Activated naive CD4-positive, alpha-beta T cell treated with anti-CD3 and anti-CD28 coated beads, Interleukin-2, amount 10 ng/mL, durations not matched to agents 7 days and 5 days (primary cell): Measurements from ENCODE around the gene MYO10.

ENCODE experiments used
- CTCF ChIA-PET: fragments of 350-600 bp; sonication (Branson Sonifier 250); formaldehyde crosslinking; loops from one replicate; lab custom pipeline; 2021; ENCODE audit warnings: antibody characterized with exemption; lab: Charles Lee
- DNase-seq: peaks from one replicate; pipeline ENCODE4 v3.0.0-alpha.2; 2020
- H3K27ac Mint-ChIP-seq: one replicate; pipeline ENCODE4 v1.8.0; 2021; ENCODE audit warnings: mild to moderate bottlenecking, moderate library complexity, mixed read lengths
- H3K27me3 Mint-ChIP-seq: one replicate; pipeline ENCODE4 v1.8.0; 2021; ENCODE audit warnings: mild to moderate bottlenecking, mixed read lengths
- H3K36me3 Mint-ChIP-seq: one replicate; pipeline ENCODE4 v1.8.0; 2021; ENCODE audit warnings: mixed read lengths
- H3K4me1 Mint-ChIP-seq: one replicate; pipeline ENCODE4 v1.8.0; 2021; ENCODE audit warnings: mixed read lengths
- H3K4me3 Mint-ChIP-seq: one replicate; pipeline ENCODE4 v1.8.0; 2021; ENCODE audit warnings: mild to moderate bottlenecking, moderate library complexity, mixed read lengths
- H3K9me3 Mint-ChIP-seq: one replicate; pipeline ENCODE4 v1.8.0; 2021; ENCODE audit warnings: mixed read lengths

MYO10 gene

DNA sequence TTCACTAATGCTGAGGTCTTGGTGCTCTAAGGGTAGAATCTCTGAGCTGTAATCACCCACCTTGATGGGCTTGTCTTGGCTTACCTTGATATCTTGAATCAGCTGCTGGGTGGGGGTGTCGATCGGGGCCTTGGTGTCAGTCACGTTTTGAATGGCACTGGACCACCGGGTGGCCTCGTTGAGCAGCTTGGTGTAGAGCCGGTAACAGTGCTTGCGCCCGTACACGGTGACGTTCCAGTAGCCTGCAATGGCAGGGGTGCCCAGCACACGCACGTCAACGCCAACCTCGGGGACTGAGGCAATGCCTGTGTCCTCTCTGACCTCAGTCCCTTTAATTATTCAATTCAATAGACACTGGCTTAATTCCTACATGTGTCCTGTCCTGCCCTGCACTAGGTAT is 256.2 kb downstream of the MYO10 start:
- Mint-ChIP-seq H3K4me3 (no peak overlapping the region), H3K4me1 (no peaks in the 10 kb centered on the region), H3K27ac (no peak overlapping the region), H3K27me3 (peaks cover 27% of the 10 kb centered on the region), H3K9me3 (no peaks in the 10 kb centered on the region), H3K36me3 (no peaks in the 10 kb centered on the region)
- CTCF ChIA-PET: interaction anchor here (0.7 kb wide), 1 partner anchor 23 kb away, joined by 3 read pairs; no protein-coding TSS in a partner anchor
- DNase-seq: no peak

DNA sequence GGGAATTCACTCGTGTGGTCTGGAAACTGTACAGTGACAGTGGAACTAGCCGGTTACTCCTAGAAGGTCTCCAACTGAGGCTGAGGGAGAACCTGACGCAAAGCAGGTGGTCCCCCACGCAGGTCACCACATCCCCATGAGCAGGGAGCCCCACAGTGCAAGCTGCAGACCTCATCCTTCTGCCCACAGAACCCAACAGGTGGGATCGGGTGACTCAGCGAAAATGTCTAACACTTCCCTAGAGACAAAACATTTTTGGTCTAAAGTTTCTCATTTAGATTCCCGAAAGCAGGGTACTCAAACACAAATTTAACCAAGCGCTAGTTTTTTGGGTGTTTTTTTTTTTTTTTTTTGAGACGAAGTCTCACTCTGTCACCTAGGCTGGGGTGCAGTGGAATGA is 256.9 kb downstream of the MYO10 start:
- CTCF ChIA-PET: interaction anchor here (0.5 kb wide), 1 partner anchor 288 kb away, joined by 3 read pairs; no protein-coding TSS in a partner anchor

DNA sequence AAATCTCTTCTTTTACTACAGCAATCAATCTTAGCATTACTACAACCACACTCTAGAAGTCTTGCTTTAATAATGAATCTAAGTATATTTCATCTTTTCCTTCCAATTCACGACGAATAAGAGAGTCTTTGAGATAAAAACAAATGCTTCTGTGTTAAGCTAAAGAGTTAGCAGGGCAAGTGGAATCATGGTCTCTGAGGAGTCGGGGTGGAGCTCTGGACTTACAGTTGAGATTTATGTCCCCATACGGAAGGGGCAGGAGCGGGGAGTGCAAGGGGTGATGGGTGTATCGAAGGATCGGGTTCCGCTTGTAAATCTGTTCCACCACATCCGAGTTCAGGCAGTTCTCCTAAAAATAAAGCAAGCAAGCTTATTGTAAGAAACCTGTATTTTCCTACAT is 260.3 kb downstream of the MYO10 start:
- peaks cover 12% of the 10 kb centered on the region for H3K4me1 Mint-ChIP-seq
- peaks cover 22% of the 10 kb centered on the region for H3K27me3 Mint-ChIP-seq
- no peak for DNase-seq
- no peak overlapping the region for H3K27ac Mint-ChIP-seq
- no peak overlapping the region for H3K4me3 Mint-ChIP-seq
- H3K36me3 Mint-ChIP-seq: no peaks in the 10 kb centered on the region
- no peaks in the 10 kb centered on the region for H3K9me3 Mint-ChIP-seq
- CTCF ChIA-PET: interaction anchor here (0.5 to 1.6 kb wide), 4 partner anchors 9 to 465 kb away, joined by 3 to 7 read pairs (median 4); no protein-coding TSS in a partner anchor

More for the DNA sequence above, 256.9 kb downstream of the MYO10 start:
- Mint-ChIP-seq H3K4me3 (no peak overlapping the region), H3K36me3 (no peaks in the 10 kb centered on the region), H3K27me3 (peaks cover 24% of the 10 kb centered on the region), H3K4me1 (no peaks in the 10 kb centered on the region), H3K27ac (no peak overlapping the region), H3K9me3 (no peaks in the 10 kb centered on the region)
- DNase-seq: no peak

DNA sequence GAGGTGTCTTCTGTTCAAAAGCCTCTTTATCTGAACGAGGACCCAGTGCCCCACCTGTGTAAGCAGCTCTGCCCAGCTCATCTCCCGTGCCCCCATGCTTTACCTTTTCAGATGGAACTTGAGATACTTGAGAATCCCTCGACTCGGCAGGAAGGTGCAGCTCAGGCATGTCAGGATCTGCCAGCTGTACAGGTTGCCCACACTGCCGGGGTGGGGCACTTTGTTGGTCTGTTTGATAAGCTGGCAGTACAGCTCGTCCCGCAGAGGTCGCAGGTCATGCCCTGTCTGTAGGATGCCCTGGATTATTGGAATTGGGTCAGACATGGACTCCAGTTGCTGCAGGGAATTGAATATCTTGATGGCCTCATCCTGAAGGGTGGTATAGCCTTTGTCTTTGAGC is 261.3 kb downstream of the MYO10 start:
- Mint-ChIP-seq H3K4me3 (no peak overlapping the region), H3K27me3 (peaks cover 24% of the 10 kb centered on the region), H3K36me3 (no peaks in the 10 kb centered on the region), H3K9me3 (no peaks in the 10 kb centered on the region), H3K4me1 (peaks cover 12% of the 10 kb centered on the region), H3K27ac (no peak overlapping the region)
- no peak for DNase-seq
- CTCF ChIA-PET: interaction anchor here (1.5 kb wide), 1 partner anchor 8 kb away, joined by 4 read pairs; no protein-coding TSS in a partner anchor

DNA sequence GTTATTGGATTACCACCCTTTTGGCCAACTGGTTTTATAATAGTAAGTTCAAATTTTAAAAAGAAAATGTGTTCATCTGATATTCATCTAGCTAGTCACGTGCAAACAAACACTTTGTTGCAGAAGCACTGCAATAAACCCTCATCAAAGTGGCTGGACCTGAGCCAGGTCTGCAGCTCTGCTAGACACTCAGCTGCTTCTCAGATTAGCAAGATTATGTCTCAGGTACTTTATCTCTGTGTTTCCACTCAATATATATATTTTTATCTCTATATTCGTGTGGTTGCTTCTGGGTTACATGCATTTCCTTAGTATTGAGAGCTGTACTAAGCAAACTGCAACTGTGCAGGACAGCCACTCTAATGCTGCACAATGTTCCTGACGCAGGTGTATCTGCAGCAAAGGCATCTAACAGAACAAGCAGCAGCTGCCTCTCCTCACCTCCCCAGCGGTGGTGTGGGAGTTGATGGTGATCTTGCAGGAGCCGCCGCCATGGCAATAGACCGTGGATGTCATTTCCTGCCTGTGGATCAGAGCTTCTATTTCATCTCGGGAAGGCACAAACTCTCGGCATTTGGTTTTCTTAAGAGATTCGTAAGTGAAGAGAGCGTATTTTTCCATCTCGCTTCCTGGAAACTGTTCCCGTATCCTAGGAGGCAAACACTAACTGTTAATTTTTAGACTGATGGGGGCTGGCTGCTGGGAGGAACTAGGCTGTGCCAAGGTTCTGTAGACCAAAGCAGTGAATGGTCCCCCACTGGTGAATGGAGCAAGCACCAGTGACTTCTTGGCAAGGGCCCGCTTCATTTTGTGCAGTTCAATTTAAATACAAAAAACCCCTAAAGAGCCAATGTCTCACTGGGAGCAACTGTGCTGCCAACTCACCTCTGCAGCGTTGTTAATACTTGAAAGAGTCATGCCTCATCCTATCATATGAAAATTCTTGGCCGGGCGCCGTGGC is 262.6 kb downstream of the MYO10 start:
- Mint-ChIP-seq H3K27me3 (peaks cover 13% of the 10 kb centered on the region), H3K9me3 (no peaks in the 10 kb centered on the region), H3K4me1 (peaks cover 12% of the 10 kb centered on the region), H3K4me3 (no peak overlapping the region), H3K27ac (no peak overlapping the region), H3K36me3 (no peaks in the 10 kb centered on the region)
- DNase-seq: peak; percentile 50
- CTCF ChIA-PET: interaction anchor here (0.6 to 1.2 kb wide), 2 partner anchors 17 to 103 kb away, joined by 3 to 4 read pairs; no protein-coding TSS in a partner anchor

DNA sequence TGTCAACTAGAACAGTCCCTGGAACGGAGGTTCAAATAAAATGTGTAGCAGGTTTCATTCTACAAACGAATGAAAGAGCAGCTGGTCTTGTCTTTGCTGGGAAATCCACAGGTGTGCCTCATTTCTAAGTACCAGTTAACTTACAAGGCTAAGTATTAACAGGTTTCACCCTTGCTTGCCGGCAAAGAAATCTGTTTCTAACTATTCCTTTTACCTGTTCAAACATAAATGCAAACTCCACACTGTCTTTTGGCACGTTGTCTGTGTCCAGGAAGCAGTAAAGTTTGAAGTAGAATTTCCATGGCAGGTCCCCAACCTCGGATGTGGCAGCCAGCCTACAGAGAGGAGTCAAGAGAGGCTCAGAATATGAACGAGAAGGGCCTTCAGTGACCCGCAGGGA is 264.9 kb downstream of the MYO10 start:
- Mint-ChIP-seq H3K27ac (no peak overlapping the region), H3K27me3 (peaks cover 19% of the 10 kb centered on the region), H3K36me3 (no peaks in the 10 kb centered on the region), H3K9me3 (no peaks in the 10 kb centered on the region), H3K4me3 (no peak overlapping the region), H3K4me1 (peaks cover 15% of the 10 kb centered on the region)
- DNase-seq: no peak
- CTCF ChIA-PET: no interaction called here

DNA sequence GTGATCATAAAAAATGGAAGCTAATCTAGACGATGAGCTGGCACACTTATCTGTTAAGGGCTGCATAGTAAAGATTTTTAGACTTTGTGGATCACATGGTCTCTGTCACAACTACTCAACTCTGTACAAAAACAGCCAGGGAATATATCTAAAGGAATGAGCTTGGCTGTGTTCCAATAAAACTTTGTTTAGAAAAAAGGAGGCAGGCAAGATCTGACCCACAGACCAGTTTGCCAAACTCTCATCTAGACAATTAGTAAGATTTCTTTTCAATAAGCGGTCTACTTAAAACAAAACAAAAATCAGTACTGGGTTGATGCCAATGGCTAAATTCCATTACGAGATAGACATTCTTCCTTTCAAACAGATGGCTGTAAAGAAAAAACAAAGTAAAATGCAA is 266.3 kb downstream of the MYO10 start:
- Mint-ChIP-seq H3K4me1 (peaks cover 15% of the 10 kb centered on the region), H3K36me3 (no peaks in the 10 kb centered on the region), H3K4me3 (no peak overlapping the region), H3K27ac (no peak overlapping the region), H3K27me3 (peaks cover 18% of the 10 kb centered on the region), H3K9me3 (no peaks in the 10 kb centered on the region)
- CTCF ChIA-PET: interaction anchor here (4.8 kb wide), 1 partner anchor 509 kb away, joined by 19 read pairs; no protein-coding TSS in a partner anchor
- no peak for DNase-seq

DNA sequence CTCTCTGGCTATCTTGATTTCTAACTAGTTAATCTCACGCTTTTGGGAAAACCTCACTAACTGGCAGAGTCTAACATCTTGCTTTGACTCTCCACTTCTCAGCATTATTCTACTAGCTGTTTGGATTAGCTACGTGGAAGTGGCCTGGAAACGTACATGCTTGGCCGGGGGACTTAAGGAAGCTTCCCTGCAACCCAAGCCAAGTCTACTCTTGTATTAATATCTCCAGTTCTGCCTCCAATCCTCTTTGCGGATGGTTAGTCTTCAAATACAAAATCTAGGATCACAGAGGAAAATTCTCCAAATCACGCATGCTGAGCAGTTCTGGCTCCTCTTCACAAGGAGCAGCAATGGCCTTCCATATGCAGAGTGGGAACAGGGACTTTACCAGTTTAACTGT is 267.5 kb downstream of the MYO10 start:
- H3K4me1 Mint-ChIP-seq: peaks cover 11% of the 10 kb centered on the region
- peaks cover 20% of the 10 kb centered on the region for H3K27me3 Mint-ChIP-seq
- CTCF ChIA-PET: interaction anchor here (1.7 to 4.8 kb wide), 2 partner anchors 179 to 508 kb away, joined by 5 to 19 read pairs; no protein-coding TSS in a partner anchor
- no peak overlapping the region for H3K27ac Mint-ChIP-seq
- DNase-seq: no peak
- H3K36me3 Mint-ChIP-seq: no peaks in the 10 kb centered on the region
- H3K9me3 Mint-ChIP-seq: no peaks in the 10 kb centered on the region
- no peak overlapping the region for H3K4me3 Mint-ChIP-seq

DNA sequence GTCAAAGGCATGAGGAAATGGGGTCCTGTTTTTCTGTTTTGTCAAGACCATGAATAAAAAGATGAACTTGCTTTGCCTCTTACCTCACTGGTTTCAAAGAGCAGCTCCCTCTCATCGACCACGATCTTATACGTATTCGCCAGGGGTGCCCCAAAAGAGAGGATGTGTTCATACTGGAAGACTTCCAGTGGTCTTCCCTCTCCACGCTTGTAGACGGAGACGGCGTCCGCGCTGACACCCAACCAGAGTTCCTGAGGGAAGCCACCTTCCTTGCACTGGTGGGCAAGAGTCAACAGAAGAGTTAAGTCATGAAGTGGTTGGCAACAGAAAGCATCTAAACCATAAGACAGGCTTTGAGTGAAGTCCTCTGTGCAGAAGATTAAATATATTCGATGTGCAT is 267.9 kb downstream of the MYO10 start:
- no peak overlapping the region for H3K4me3 Mint-ChIP-seq
- peaks cover 8% of the 10 kb centered on the region for H3K4me1 Mint-ChIP-seq
- H3K36me3 Mint-ChIP-seq: no peaks in the 10 kb centered on the region
- CTCF ChIA-PET: interaction anchor here (1.7 to 4.8 kb wide), 6 partner anchors 10 to 514 kb away, joined by 3 to 19 read pairs (median 11); partner anchors contain the start of gene RETREG1
- peaks cover 20% of the 10 kb centered on the region for H3K27me3 Mint-ChIP-seq
- H3K27ac Mint-ChIP-seq: no peak overlapping the region
- no peak for DNase-seq
- H3K9me3 Mint-ChIP-seq: no peaks in the 10 kb centered on the region

DNA sequence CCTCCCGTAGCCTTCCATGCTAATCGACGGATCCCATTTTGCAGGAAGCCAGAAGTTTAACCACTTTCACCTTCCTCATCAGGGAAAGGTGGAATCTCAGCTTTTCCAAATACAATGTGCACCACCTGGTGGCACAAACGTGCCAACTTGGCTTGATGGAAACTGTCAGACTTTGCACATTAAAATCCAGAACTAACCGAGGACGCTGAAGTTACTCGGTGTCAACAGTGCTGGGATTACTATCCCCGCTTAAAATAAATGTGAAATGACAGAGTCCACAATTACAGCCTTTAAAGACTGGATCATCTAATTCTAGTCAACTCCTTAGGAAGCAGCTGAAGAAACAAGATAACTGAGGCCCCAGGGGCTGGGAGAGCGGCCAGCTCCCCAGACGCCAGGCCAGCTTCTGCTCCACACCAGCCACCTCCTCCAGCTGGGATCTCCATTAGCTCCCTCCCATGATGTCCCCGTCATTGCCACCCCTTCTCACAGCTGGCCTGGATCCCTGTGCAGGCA is 269.1 kb downstream of the MYO10 start:
- Mint-ChIP-seq H3K4me3 (no peak overlapping the region), H3K4me1 (peaks cover 2% of the 10 kb centered on the region)

DNA sequence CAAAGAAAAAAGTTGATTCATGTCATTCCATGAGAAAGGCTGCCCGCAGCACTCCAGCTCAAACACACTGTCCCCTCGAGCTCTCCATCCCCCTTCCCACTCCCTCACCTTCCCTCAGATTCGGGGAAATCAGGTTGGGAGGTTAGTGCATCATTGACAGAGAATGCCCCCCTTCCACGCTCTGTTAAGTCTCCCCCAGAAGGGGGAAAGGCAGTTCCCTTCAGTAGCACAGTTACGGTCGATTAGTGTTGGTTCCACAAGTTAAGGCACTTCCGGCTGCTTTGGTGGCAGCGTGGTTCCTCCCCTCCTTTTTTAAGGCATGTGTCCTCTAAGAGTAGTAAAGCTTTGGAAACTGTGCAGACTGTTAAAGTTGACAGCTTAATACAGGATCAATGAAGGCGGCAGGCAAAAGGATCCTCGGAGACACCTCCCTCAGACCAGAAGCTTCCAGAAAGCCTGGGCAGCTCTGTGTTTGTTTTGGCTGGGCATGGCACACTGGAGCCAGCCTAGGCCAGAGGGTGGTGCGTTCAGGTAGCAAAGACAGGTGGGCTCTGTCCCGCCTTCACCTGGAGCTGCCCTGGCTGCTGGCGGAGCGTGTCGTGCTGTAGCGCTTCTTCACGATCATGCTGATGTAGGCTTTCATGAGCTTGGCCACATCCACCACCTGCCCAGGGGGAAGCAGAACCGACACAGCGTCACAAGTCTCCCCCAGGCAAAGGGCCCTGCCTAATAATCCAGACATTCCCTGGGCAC is 269.8 kb downstream of the MYO10 start:
- H3K9me3 Mint-ChIP-seq: no peaks in the 10 kb centered on the region
- peaks cover 2% of the 10 kb centered on the region for H3K4me1 Mint-ChIP-seq
- no peak overlapping the region for H3K4me3 Mint-ChIP-seq
- DNase-seq: peak; percentile 21
- CTCF ChIA-PET: interaction anchor here (0.8 to 4.8 kb wide), 17 partner anchors 9 to 512 kb away, joined by 3 to 19 read pairs (median 4); partner anchors contain the start of gene RETREG1
- H3K27ac Mint-ChIP-seq: no peak overlapping the region
- peaks cover 20% of the 10 kb centered on the region for H3K27me3 Mint-ChIP-seq
- H3K36me3 Mint-ChIP-seq: no peaks in the 10 kb centered on the region

More for the DNA sequence above, 269.1 kb downstream of the MYO10 start:
- Mint-ChIP-seq H3K36me3 (no peaks in the 10 kb centered on the region), H3K27ac (no peak overlapping the region), H3K9me3 (no peaks in the 10 kb centered on the region), H3K27me3 (peaks cover 20% of the 10 kb centered on the region)
- peak; percentile 55 for DNase-seq
- CTCF ChIA-PET: interaction anchor here (0.8 to 4.8 kb wide), 17 partner anchors 8 to 513 kb away, joined by 3 to 19 read pairs (median 4); partner anchors contain the start of gene RETREG1

DNA sequence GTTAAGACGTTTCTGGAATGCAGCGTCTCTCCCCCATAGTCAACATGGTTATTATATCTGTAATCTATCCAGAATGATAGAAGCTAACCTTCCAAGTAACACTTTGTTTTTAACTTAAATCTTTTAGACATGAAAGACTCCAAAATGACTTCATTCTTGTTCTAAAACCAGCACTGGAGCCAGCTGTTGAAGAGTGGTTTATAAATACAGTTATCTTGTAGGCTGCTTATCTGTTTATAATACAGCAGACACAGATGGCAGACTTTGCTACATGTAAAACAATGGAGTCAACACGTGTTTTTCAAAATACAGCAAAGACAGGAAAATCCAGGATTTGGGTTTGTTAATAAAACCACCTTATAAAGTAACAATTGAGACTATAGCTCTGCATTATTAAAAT is 270.5 kb downstream of the MYO10 start:
- Mint-ChIP-seq H3K4me1 (peaks cover 2% of the 10 kb centered on the region), H3K36me3 (no peaks in the 10 kb centered on the region), H3K4me3 (no peak overlapping the region), H3K27ac (no peak overlapping the region), H3K27me3 (peaks cover 13% of the 10 kb centered on the region), H3K9me3 (no peaks in the 10 kb centered on the region)
- no peak for DNase-seq
- CTCF ChIA-PET: interaction anchor here (1.5 to 4.8 kb wide), 10 partner anchors 8 to 505 kb away, joined by 3 to 19 read pairs (median 10); partner anchors contain the start of gene RETREG1

DNA sequence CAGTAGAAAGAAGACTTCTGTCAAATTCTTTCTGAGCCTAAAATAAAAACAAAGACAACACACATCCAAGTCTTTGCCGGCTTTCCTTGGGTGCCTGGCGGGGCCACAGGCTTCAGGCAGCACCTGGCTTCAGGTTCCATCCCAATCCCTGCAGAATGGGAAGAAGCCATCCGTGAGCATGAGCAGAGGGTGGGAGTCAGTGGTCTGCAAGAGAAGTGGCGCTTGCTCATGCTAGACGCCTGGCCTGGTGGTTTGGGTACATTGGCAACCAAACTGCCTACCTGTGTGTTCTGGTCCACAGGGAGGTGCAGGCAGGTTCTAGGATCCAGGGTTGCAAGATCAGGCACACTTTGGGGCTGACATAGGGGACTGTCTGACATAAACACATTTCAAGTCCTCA is 271.7 kb downstream of the MYO10 start:
- H3K36me3 Mint-ChIP-seq: no peaks in the 10 kb centered on the region
- H3K4me1 Mint-ChIP-seq: peaks cover 2% of the 10 kb centered on the region
- H3K27me3 Mint-ChIP-seq: peaks cover 12% of the 10 kb centered on the region
- H3K27ac Mint-ChIP-seq: no peak overlapping the region
- no peaks in the 10 kb centered on the region for H3K9me3 Mint-ChIP-seq
- no peak overlapping the region for H3K4me3 Mint-ChIP-seq
- no peak for DNase-seq
- CTCF ChIA-PET: interaction anchor here (0.6 to 2.1 kb wide), 2 partner anchors 114 to 528 kb away, joined by 4 read pairs; no protein-coding TSS in a partner anchor
